ENCODE data around the gene SLC2A14.

- no peak for TF ChIP-seq CTCF (IDR thresholded peaks at IDR 0.05)
- TF ChIP-seq POLR2A (IDR thresholded peaks at IDR 0.05) = no peak
These were observed 16.2 kb downstream of the SLC2A14 start for GRCh38 chr12:7856516-7856915.
